ENCODE results near the gene FOXE3. TPM values are rescaled to one million over a fixed set of nuclear protein-coding genes. Genes with fewer than 3 reads are reported as not detected.

FOXE3 gene
- total RNA-seq, 1 experiment from 2014 or later = not detected

- no peak for DNase-seq (ENCODE audit: low read depth)
These were observed 10.4 kb upstream of the FOXE3 start for GRCh38 chr1:47405697-47406096.

- no peak for DNase-seq (ENCODE audit: low read depth)
These were observed 9.1 kb upstream of the FOXE3 start for GRCh38 chr1:47406966-47407365.

DNA sequence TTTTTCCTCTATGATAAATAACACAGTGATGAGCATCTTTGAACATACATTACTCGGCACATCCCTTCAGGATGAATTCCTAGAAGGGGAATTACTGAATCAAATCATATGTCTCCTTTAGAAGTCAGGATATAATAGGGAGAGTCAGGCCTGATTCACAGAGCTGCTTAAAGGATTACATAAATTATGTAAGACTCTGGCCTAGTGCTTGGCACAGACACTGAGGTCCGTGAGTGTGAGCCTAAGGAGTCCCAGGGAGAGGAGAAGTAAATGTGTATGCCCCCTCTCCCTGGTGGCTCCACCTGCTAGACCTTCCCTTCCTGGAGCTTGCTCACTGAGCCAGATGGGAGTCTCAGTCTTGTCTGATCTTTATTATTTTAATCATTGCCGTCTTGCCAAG lies 8.6 kb upstream of the FOXE3 start:
- no peak for DNase-seq (ENCODE audit: low read depth)

- peak; percentile 92 for DNase-seq (ENCODE audit: low read depth)
These were observed 6.6 kb upstream of the FOXE3 start for GRCh38 chr1:47409311-47410067.

DNA sequence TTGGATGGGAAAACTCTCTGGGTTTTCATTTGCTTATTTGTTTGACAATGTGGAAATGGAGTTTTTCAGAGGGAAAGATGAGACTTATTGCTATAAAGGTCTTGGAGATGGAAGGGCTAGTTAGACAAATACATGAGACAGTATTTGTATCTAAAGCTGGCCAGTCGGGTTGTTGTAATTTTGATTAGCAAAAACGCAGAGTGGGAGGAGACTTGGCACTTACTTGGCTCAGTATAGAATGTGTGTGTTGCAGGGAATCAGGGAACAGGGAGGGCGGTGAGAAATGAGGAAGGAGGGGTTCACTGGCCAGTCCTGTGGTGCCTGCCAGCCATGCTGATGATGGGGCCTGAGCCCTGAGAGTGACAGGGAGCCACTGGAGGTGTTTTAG lies 6.0 kb upstream of the FOXE3 start:
- DNase-seq (ENCODE audit: low read depth) = no peak

DNA sequence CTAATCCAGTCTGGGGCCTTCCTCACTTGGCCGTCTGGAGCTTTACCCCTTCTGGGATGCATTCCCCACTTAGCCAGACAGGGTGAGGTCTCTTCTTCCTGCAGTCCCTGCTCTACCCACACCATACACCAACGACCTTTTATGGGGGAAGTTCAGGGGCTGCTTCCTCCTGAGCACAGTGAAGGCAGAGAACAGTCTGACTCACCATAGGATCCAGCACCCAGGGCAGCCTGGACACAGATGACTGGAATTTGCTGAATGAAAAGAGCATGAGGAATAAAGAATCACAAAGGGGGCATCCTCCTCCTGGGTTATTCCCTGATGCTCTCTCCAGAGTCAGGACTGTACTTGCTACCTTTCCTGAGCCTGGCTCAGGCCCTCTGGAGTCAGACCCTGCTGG lies 4.6 kb upstream of the FOXE3 start:
- DNase-seq (ENCODE audit: low read depth) = peak; percentile 31

DNA sequence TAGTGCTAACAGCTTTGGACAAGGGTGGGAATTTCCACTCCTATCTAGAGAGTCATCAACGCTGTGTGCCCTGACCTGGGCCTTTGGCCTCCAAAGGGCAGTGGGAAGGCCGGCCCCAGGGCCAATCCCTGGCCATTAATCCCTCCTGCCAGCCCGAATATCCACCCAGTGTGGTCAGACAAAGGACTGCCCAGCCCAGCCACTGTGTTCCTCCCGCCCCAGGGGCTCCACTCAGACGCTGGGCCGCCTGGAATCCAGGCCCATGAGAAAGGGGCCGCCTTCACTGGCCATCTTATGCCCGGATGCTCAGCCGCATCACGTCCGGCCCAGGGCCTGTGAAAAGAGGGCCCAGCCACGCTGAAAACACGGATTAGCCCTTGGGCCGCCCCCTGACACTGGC lies 3.6 kb upstream of the FOXE3 start:
- DNase-seq (ENCODE audit: low read depth) = no peak

- peak; percentile 45 for DNase-seq (ENCODE audit: low read depth)
These were observed 459 bp downstream of the FOXE3 start for GRCh38 chr1:47416319-47417169.

DNA sequence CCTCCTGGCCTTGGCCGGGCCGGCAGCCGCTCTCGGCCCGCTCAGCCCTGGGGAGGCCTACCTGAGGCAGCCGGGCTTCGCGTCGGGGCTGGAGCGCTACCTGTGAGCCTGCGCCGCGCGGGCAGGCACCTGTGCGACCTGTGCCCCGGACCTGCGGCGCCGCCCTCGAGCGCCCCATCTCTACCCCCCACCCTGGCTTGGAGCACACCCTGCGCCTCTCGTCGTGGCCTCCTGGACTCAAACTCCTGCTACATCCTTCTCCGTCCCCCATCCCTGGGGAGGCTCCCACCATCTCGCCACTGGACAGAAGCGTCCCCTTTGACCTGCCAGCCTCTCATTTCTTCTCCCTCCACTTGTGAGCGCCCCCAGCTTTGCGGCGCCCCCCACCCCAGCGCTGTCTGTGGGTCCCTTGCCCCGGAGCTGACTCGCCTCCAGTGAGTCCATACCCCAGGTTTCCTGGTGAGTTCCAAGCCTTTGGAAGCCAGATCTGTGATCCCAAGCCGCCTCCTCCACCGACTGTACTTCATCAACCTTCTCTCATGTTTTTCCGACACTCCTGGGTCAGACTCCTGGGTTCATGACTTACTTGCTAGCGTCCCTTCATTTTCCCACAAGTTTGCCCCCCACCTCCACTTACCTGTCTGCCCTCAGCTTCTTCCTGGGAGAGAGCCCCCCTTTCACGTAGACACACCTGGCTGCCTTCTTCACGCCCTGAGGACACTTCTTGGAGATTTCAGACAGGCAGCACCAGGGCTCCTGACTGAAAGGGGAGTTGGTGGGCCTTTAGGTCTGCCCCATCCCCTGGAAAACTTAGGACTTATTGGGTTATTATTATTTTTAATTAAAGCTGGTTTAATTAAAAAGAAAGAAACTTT lies 1.3 kb downstream of the FOXE3 start:
- no peak for DNase-seq (ENCODE audit: low read depth)

- no peak for DNase-seq (ENCODE audit: low read depth)
These were observed 2.0 kb downstream of the FOXE3 start for GRCh38 chr1:47418122-47418521.

GRCh38 chr1:47418681-47419325 lies 2.7 kb downstream of the FOXE3 start:
- DNase-seq (ENCODE audit: low read depth) = peak; percentile 24

GRCh38 chr1:47420547-47420946 lies 4.5 kb downstream of the FOXE3 start:
- no peak for DNase-seq (ENCODE audit: low read depth)

GRCh38 chr1:47423872-47424271 lies 7.8 kb downstream of the FOXE3 start:
- DNase-seq (ENCODE audit: low read depth) = no peak

GRCh38 chr1:47424336-47424982 lies 8.4 kb downstream of the FOXE3 start:
- DNase-seq (ENCODE audit: low read depth) = peak; percentile 57

DNA sequence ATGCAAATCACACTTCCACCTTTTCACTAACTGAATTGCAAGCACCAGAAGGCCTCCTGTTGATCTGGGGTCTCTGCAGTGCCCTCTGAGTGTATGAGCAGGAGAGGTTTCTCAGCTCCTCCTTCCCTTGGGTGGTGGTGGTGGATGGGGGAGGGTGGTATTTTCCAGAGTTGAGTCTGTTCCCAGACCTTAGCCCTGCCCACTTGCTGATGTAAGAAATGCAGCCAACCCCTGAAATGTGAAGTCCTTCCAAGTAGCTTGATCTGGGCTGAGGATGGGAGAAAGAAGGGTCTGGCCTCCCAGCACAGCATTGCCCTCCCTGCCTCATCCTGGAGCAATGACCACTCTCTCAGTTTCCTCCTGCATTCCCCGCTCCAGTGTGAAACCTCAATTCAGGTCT lies 15.4 kb downstream of the FOXE3 start:
- no peak for DNase-seq (ENCODE audit: low read depth)

- DNase-seq (ENCODE audit: low read depth) = peak; percentile 83
These were observed 16.3 kb downstream of the FOXE3 start for GRCh38 chr1:47432071-47433036.

DNA sequence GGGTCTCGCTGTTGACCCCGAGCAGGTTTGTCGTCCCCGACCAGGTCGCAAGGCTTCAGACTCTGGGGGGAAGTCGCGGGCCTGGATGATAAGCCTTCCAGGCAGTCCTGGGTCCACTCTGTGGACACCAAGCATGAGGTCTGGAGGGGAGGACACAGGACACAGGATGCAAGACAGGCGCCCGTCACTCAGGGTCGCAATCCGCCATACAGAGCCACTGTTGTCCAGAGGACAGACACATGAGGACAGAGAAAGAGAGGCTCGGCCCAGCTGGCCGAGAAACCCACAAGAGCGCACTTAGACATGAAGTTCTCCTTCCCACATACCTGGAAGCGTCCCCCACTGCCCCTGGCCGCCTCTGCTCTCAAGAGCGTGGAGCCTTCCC lies 16.9 kb downstream of the FOXE3 start:
- DNase-seq (ENCODE audit: low read depth) = no peak

DNA sequence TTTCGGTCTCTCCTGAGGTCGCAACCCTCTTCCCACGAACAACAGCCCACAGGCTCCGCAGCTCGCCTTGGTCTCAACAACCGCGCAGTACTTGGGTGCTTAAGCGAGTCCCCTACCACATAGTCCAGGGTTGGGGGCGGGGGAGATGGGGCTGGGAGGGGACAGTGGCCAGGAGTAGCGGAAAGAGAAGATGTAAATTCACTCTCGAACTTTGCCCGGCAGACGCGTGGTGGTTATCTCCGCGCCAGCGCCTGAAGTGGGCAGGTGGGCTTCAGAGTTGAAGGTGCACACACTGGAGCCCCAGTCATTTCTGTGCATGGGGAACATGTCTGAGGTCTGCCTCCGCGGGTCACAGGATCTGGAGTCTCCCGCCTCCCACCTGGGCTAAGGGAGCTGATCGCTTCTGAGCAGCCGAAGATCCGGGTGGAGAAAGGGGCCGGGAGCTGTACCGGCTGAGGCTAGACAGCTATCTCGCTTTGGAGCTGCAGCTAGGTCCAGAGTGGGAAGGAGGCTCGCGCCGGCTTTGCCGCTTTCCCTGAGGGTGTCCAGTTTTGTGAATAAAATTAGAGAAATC lies 17.5 kb downstream of the FOXE3 start:
- DNase-seq (ENCODE audit: low read depth) = no peak

DNA sequence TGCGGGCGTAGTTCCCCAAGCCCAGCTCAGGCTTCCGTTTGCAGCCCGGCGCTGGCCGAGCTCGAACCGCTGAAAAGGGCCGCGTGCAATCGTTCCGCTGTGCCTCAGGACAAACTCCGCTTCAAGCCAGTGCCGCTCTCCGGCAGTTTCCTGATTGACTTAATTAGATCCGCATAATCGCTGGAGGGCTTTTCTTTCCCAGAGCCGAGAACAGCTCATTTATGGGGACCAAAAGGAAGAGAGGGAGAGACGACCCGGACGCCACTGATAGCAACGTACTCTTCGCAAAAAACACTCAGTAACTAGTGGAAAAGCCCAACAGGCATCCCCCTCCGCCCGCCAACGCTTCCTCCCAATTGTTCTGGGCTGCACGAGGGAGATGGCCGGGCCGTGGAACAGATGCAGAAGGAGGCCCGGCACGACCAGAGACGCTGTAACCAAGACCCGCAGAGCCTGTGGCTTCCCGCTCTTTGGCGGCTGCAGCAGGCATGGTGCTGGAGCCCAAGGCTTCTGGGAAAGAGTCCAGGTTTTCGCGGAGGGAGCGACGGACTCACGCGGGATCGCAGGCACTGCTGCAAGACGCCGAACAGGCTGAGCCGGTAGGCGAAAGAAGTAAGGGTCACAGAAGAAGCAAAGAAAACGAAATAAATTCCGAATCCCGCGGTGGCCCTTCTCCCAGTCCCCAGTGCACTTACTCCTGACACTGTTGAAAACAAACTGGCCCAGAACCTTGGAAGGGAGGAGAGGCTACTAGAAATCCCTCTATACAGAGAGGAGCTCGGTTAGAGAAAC lies 18.2 kb downstream of the FOXE3 start:
- no peak for DNase-seq (ENCODE audit: low read depth)
